A673 (cell line): ENCODE results near the gene TUBA1C. TPM values are rescaled to one million over a fixed set of nuclear protein-coding genes. Genes with fewer than 3 reads are reported as not detected.

Experiments used
- BruUV-seq: library from RNA; stranded (reverse); fragments of 400-500 nt; replicated peaks from 2 replicates; lab custom pipeline; 2021; lab: Mats Ljungman, UMichigan
- CTCF ChIA-PET: fragments of 300-600 bp; sonication (Branson Sonifier 250); formaldehyde crosslinking; loops from one replicate; lab custom pipeline; 2022; ENCODE audit warnings: antibody characterized with exemption; lab: Charles Lee
- POLR2A ChIA-PET: fragments of 300-600 bp; sonication (Branson Sonifier 250); formaldehyde crosslinking; loops from one replicate; lab custom pipeline; 2022; ENCODE audit warnings: antibody characterized with exemption; ENCODE audit not compliant: low non-redundant PET; lab: Charles Lee
- DNase-seq: peaks from one replicate; pipeline ENCODE4 v3.0.0-alpha.2; 2015; ENCODE audit warnings: low spot score
- H3K27ac ChIP-seq: fragments of 200-600 bp; sonication (generic); 2 replicates; pipeline ENCODE4 v1.5.1; 2016; ENCODE audit warnings: mixed run types, low read depth, mild to moderate bottlenecking, mixed read lengths, antibody characterized with exemption, low read length; ENCODE audit not compliant: poor library complexity, severe bottlenecking
- H3K27me3 ChIP-seq: fragments of 200-600 bp; sonication (generic); replicated peaks from 2 replicates; pipeline ENCODE4 v1.6.1; 2017; ENCODE audit warnings: mixed run types, low read depth, mild to moderate bottlenecking, mixed read lengths, antibody characterized with exemption, low read length; ENCODE audit not compliant: insufficient read depth, poor library complexity
- H3K36me3 ChIP-seq: fragments of 200-600 bp; sonication (generic); 2 replicates; pipeline ENCODE4 v1.6.1; 2016; ENCODE audit warnings: mixed run types, mild to moderate bottlenecking, mixed read lengths, antibody characterized with exemption, low read length; ENCODE audit not compliant: insufficient read depth, poor library complexity, severe bottlenecking
- H3K4me1 ChIP-seq: fragments of 200-600 bp; sonication (generic); 2 replicates; pipeline ENCODE4 v1.6.1; 2017; ENCODE audit warnings: mixed run types, mild to moderate bottlenecking, mixed read lengths, antibody characterized with exemption, low read length; ENCODE audit not compliant: insufficient read depth, poor library complexity, severe bottlenecking
- H3K4me3 ChIP-seq: fragments of 200-600 bp; sonication (generic); 2 replicates; pipeline ENCODE4 v1.5.1; 2016; ENCODE audit warnings: low read depth, mixed run types, mild to moderate bottlenecking, mixed read lengths, low read length; ENCODE audit not compliant: poor library complexity, severe bottlenecking
- H3K9me3 ChIP-seq: fragments of 200-600 bp; sonication (generic); 2 replicates; pipeline ENCODE4 v1.6.1; 2016; ENCODE audit warnings: mixed run types, low read depth, mild to moderate bottlenecking, mixed read lengths, antibody characterized with exemption, low read length; ENCODE audit not compliant: poor library complexity, severe bottlenecking
- CTCF ChIP-seq: fragments of 300-800, 200-600 bp; sonication (generic); conservative IDR thresholded peaks from 2 replicates; pipeline ENCODE4 v1.5.1; 2017; ENCODE audit warnings: low read depth, mild to moderate bottlenecking, antibody characterized with exemption, low read length, moderate library complexity, mixed read lengths
- EZH2 ChIP-seq: fragments of 200-600 bp; sonication (generic); IDR thresholded peaks from 2 replicates; pipeline ENCODE4 v1.6.1; 2017; ENCODE audit warnings: borderline replicate concordance, low read depth, mild to moderate bottlenecking, mixed read lengths, antibody characterized with exemption, low read length; ENCODE audit not compliant: poor library complexity, severe bottlenecking
- intact Hi-C: fragments of 100-400 bp; cut with micrococcal nuclease; formaldehyde crosslinking; loops from one replicate; pipeline ENCODE4 v1.10.0; 2022; ENCODE audit not compliant: unreplicated experiment
- total RNA-seq: library from RNA; stranded (reverse); gene quantifications from 2 replicates; pipeline ENCODE4 v1.2.3, GENCODE V29; 2021

TUBA1C gene
- total RNA-seq, 1 experiment from 2014 or later: 622 TPM

GRCh38 chr12:49301760-49302159, 36.9 kb downstream of the TUBA1C start:
- Histone ChIP-seq H3K4me1 (no peaks in the 10 kb centered on the region), H3K9me3 (no peaks in the 10 kb centered on the region), H3K27ac (no peak overlapping the region), H3K4me3 (no peak overlapping the region), H3K36me3 (no peaks in the 10 kb centered on the region), H3K27me3 (no peaks in the 10 kb centered on the region)
- intact Hi-C loops: no loop called here
- BruUV-seq: no TSS peak
- ChIA-PET POLR2A (no interaction called here), CTCF (no interaction called here)
- DNase-seq: no peak
- TF ChIP-seq CTCF (no peak), EZH2 (no peak)

DNA sequence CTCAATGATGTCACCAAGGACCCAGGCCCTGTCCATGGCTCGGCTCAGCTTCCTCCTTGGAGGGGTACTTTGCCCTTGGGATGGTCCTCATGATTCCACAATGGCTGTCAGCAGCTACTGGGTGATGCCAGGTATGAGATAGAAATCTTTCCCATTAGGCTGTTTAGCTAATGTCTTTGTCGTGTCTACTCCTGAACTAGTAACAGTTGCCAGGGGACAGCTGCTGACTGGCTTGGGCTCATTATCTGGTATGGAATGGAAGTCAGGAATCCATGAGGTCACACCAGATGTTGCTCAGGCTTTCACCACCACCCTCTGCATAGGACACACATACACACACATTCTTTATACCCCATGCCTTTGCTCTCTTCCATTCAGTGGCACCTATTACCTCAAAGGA, 39.3 kb downstream of the TUBA1C start:
- H3K4me3 ChIP-seq: no peak overlapping the region
- BruUV-seq: no TSS peak
- no peaks in the 10 kb centered on the region for H3K36me3 ChIP-seq
- H3K9me3 ChIP-seq: no peaks in the 10 kb centered on the region
- CTCF ChIA-PET: no interaction called here
- intact Hi-C loops: no loop called here
- POLR2A ChIA-PET: no interaction called here
- H3K27ac ChIP-seq: no peak overlapping the region
- no peaks in the 10 kb centered on the region for H3K27me3 ChIP-seq
- DNase-seq: no peak
- H3K4me1 ChIP-seq: no peaks in the 10 kb centered on the region
- TF ChIP-seq CTCF (no peak), EZH2 (no peak)

DNA sequence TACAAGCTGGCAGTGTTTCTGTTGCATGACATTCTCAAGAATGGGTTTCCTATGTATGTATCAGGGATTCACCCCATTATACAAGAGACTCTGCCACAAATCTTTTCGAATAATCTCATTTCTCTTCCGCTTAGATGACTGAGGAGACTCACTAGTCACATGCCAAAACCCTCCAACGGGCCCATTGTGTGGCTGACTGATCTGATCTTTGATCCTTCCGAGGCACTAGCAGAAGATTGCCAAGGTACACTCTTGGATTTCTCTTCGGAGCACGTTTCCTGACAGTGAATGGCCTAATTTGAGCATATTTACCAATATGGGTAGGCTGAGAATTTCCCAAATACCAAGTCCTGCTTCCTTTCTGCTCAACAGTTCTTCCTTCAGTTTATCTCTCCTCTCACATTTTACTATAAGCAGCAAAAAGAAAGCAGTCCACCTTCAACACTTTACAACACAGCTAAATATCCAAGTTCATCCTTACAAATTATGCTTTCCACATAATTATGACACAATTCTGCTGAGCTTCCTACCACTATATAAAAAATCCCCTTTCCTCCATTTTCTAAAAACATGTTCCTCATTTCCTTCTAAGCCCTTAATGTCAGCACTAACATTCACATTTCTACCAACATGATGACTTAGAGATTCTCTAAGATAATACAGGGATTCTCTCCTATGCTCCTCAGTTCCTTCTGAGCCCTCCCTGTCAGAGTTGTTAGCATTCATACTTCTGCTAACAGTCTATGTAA, 41.1 kb downstream of the TUBA1C start:
- Histone ChIP-seq H3K27me3 (no peaks in the 10 kb centered on the region), H3K27ac (no peak overlapping the region), H3K4me1 (no peaks in the 10 kb centered on the region), H3K36me3 (no peaks in the 10 kb centered on the region), H3K4me3 (no peak overlapping the region), H3K9me3 (no peaks in the 10 kb centered on the region)
- no peak for DNase-seq
- TF ChIP-seq EZH2: no peak
- TF ChIP-seq CTCF: no peak
- intact Hi-C loops: no loop called here
- no TSS peak for BruUV-seq
- ChIA-PET CTCF (no interaction called here), POLR2A (no interaction called here)
